ENCODE measurements around the gene MPRIP.

Gene MPRIP

GRCh38 chr17:17073030-17073564, 30.8 kb downstream of the MPRIP start:
- no peak for DNase-seq

GRCh38 chr17:17073581-17074403, 31.5 kb downstream of the MPRIP start:
- no peak for DNase-seq

GRCh38 chr17:17075125-17075781, 33.0 kb downstream of the MPRIP start:
- DNase-seq: no peak

- no peak for DNase-seq
These were observed 33.8 kb downstream of the MPRIP start for GRCh38 chr17:17076066-17076465.

- no peak for DNase-seq
These were observed 34.8 kb downstream of the MPRIP start for GRCh38 chr17:17077101-17077500.

GRCh38 chr17:17077861-17078732, 35.8 kb downstream of the MPRIP start:
- no peak for DNase-seq

- DNase-seq: no peak
These were observed 36.6 kb downstream of the MPRIP start for GRCh38 chr17:17078832-17079231.

GRCh38 chr17:17079336-17079735, 37.1 kb downstream of the MPRIP start:
- no peak for DNase-seq

- DNase-seq: no peak
These were observed 37.5 kb downstream of the MPRIP start for GRCh38 chr17:17079761-17080160.

- DNase-seq: no peak
These were observed 37.9 kb downstream of the MPRIP start for GRCh38 chr17:17080181-17080631.

GRCh38 chr17:17080781-17081180, 38.5 kb downstream of the MPRIP start:
- DNase-seq: no peak

GRCh38 chr17:17081304-17081940, 39.2 kb downstream of the MPRIP start:
- no peak for DNase-seq

- DNase-seq: no peak
These were observed 40.6 kb downstream of the MPRIP start for GRCh38 chr17:17082878-17083277.

GRCh38 chr17:17084317-17084835, 42.1 kb downstream of the MPRIP start:
- no peak for DNase-seq

- DNase-seq: no peak
These were observed 42.7 kb downstream of the MPRIP start for GRCh38 chr17:17084941-17085340.

- no peak for DNase-seq
These were observed 44.3 kb downstream of the MPRIP start for GRCh38 chr17:17086585-17086984.

- no peak for DNase-seq
These were observed 45.3 kb downstream of the MPRIP start for GRCh38 chr17:17087424-17088015.

- no peak for DNase-seq
These were observed 45.8 kb downstream of the MPRIP start for GRCh38 chr17:17088086-17088485.

GRCh38 chr17:17088541-17089525, 46.6 kb downstream of the MPRIP start:
- DNase-seq: no peak

Measured in T-helper 9 cell (primary cell).